Choroid plexus epithelial cell (primary cell): ENCODE results near the gene TTC39B.
A peak's percentile ranks its signal among the peaks of the same experiment; 100 is the strongest.
"Not testable (repeated sequence)": the region's sequence is repeated elsewhere in the genome, so short reads cannot be mapped to it uniquely, and the experiment has no call there.

ENCODE experiments used
- DNase-seq: peaks from one replicate; pipeline ENCODE4 v3.0.0-alpha.2; 2010; ENCODE audit warnings: low read depth
- H3K4me3 ChIP-seq: 2 replicates; pipeline ENCODE4 v1.5.1; 2011; ENCODE audit warnings: low read depth, mild to moderate bottlenecking, control low read depth, low read length, moderate library complexity
- CTCF ChIP-seq: conservative IDR thresholded peaks from 2 replicates; pipeline ENCODE4 v1.5.1; 2011; ENCODE audit warnings: low read depth, mild to moderate bottlenecking, control low read depth, inconsistent platforms, low read length, moderate library complexity

The TTC39B gene

DNA sequence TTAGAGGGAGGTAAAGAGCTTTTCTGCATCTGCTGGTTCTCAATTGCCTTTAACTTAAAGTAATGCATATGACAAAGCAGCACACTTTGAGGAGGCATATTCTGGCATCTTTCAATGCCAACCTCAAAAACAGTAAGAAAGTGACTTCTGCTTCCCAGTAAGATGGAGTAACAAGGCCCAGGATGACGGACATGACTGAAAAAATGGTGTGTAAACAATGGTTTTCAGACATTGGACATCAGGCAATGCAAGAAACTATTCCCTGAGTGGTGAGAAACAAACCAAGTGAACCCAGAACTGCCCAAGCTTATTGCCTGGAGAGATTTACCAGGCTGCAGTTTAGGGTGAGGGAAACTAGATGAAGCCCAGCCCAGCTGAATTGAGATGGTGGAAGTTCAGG, 39.8 kb upstream of the TTC39B start:
- no peak for DNase-seq
- no peak for TF ChIP-seq CTCF
- H3K4me3 ChIP-seq, result no peak overlapping the region

GRCh38 chr9:15344191-15344590, 37.2 kb upstream of the TTC39B start:
- H3K4me3 ChIP-seq, result no peak overlapping the region
- TF ChIP-seq CTCF, result no peak
- no peak for DNase-seq

- TF ChIP-seq CTCF, result no peak
- H3K4me3 ChIP-seq, result no peak overlapping the region
- no peak for DNase-seq
These were observed 26.4 kb upstream of the TTC39B start for GRCh38 chr9:15333376-15333881.

DNA sequence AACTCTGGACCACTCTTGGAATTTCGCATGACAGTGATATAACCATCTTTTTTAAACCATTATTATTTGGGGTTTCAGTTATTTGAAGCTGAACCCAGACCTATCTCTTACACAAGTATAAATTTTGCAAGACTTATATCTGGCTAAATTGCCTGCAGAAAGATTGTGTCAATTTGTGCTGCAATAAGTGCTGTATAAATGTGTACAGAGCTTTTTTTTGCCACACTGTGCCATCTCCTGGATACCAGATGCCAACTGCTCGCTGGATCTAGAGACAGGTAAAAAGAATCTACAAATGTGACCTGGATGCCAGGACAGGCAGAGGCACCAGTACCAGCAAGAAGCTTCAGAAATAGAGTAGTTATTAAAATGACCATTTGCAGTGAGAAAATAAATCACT, 25.9 kb upstream of the TTC39B start:
- TF ChIP-seq CTCF, result no peak

DNA sequence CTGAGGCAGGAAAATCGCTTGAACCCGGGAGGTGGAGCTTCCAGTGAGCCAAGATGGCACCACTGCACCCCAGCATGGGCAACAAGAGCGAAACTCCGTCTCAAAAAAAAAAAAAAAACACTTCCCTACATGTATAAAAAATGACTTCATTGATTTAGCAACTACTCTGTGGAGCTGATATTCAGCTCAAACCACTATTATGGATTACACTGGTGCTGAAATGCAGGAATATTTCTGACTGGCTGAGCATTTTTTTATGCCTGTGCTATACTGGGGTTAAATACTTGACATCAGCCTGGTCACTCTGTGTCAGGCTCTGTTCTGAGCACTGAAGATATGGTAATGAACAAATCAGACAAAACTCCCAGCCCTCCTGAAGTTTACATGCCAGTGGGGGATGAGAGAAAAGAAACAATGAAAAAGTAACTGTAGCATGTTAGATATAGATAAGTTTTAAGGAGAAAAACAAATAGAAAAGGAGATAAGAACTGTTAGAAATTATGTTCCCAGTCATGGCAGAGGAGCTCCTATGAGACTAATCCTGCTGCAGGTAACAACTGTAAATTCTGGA, 22.6 kb upstream of the TTC39B start:
- peak; percentile 39 for DNase-seq
- H3K4me3 ChIP-seq, result no peak overlapping the region
- TF ChIP-seq CTCF, result no peak

More for the DNA sequence above, 25.9 kb upstream of the TTC39B start:
- no peak overlapping the region for H3K4me3 ChIP-seq
- DNase-seq, result no peak

DNA sequence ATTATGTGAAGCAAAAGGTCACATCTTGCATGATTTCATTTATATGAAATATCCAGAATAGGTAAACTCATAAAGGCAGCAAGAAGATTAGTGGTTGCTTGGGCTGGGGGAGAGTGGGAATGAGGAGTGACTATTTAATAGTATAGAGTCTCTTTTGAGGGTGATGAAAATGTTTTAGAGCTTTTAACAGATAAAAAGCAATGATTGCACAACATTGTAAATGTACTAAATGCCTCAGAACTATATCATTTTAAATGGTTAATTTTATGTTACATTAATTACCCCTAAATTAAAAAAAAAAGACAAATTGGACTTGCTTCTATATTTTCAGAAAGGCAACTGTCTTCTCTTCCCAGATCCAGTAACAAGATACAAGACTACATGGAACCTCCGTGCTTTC, 21.9 kb upstream of the TTC39B start:
- no peak for TF ChIP-seq CTCF
- H3K4me3 ChIP-seq, result no peak overlapping the region

DNA sequence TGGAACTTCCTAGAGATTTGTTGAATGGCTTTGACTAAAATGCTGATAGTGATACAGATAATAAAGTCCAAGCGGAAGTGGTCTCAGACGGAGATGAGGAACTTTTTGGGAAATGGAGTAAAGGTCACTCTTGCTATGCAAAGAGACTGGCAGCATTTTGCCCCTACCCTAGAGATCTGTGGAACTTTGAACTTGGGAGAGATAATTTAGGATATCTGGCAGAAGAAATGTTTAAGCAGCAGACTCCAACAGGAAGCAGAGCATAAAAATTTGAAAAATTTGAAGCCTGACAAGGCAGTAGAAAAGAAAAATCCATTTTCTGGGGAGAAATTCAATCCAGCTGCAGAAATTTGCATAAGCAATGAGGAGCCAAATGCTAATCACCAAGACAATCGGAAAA, 15.7 kb upstream of the TTC39B start:
- not testable (repeated sequence) for H3K4me3 ChIP-seq, DNase-seq

More for the DNA sequence above, 21.9 kb upstream of the TTC39B start:
- no peak for DNase-seq

DNA sequence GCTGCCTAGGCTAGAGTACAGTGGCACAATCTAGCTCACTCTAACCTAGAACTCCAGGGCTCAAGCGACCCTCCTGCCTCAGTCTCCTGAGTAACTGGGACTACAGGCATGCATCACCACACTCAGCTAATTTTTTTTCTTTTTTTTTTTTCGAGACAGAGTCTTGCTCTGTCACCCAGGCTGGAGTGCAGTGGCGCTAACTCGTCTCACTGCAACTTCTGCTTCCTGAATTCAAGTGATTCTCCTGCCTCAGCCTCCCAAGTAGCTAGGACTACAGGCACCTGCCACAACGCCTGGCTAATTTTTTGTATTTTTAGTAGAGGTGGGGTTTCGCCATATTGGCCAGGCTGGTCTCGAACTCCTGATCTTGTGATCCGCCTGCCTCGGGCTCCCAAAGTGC, 12.6 kb upstream of the TTC39B start:
- not testable (repeated sequence) for DNase-seq, H3K4me3 ChIP-seq
